ENCODE results near the gene TM4SF4.
A peak's percentile ranks its signal among the peaks of the same experiment; 100 is the strongest.

TM4SF4 gene

GRCh38 chr3:149455366-149455765 is 19.1 kb upstream of the TM4SF4 start:
- no peak for DNase-seq (ENCODE audit: low spot score)

- no peak for DNase-seq (ENCODE audit: low spot score)
These were observed 18.5 kb upstream of the TM4SF4 start for GRCh38 chr3:149455989-149456388.

GRCh38 chr3:149459491-149460059 is 14.9 kb upstream of the TM4SF4 start:
- DNase-seq (ENCODE audit: low spot score), result no peak

- DNase-seq (ENCODE audit: low spot score), result no peak
These were observed 14.4 kb upstream of the TM4SF4 start for GRCh38 chr3:149460117-149460516.

- no peak for DNase-seq (ENCODE audit: low spot score)
These were observed 12.4 kb upstream of the TM4SF4 start for GRCh38 chr3:149462051-149462450.

- DNase-seq (ENCODE audit: low spot score), result no peak
These were observed 11.9 kb upstream of the TM4SF4 start for GRCh38 chr3:149462581-149463011.

- DNase-seq (ENCODE audit: low spot score), result no peak
These were observed 10.6 kb upstream of the TM4SF4 start for GRCh38 chr3:149463921-149464320.

- DNase-seq (ENCODE audit: low spot score), result no peak
These were observed 9.8 kb upstream of the TM4SF4 start for GRCh38 chr3:149464542-149465328.

GRCh38 chr3:149465351-149465883 is 9.1 kb upstream of the TM4SF4 start:
- DNase-seq (ENCODE audit: low spot score), result no peak

GRCh38 chr3:149466192-149466591 is 8.3 kb upstream of the TM4SF4 start:
- no peak for DNase-seq (ENCODE audit: low spot score)

GRCh38 chr3:149468504-149469212 is 5.8 kb upstream of the TM4SF4 start:
- DNase-seq (ENCODE audit: low spot score), result no peak

GRCh38 chr3:149470381-149470780 is 4.1 kb upstream of the TM4SF4 start:
- no peak for DNase-seq (ENCODE audit: low spot score)

- DNase-seq (ENCODE audit: low spot score), result no peak
These were observed 2.3 kb upstream of the TM4SF4 start for GRCh38 chr3:149472030-149472797.

- no peak for DNase-seq (ENCODE audit: low spot score)
These were observed 894 bp upstream of the TM4SF4 start for GRCh38 chr3:149473357-149474249.

GRCh38 chr3:149475451-149476060 is 1.1 kb downstream of the TM4SF4 start:
- DNase-seq (ENCODE audit: low spot score), result no peak

GRCh38 chr3:149476225-149476624 is 1.7 kb downstream of the TM4SF4 start:
- no peak for DNase-seq (ENCODE audit: low spot score)

GRCh38 chr3:149479621-149480325 is 5.3 kb downstream of the TM4SF4 start:
- no peak for DNase-seq (ENCODE audit: low spot score)

GRCh38 chr3:149480326-149481017 is 6.0 kb downstream of the TM4SF4 start:
- DNase-seq (ENCODE audit: low spot score), result peak; percentile 78

GRCh38 chr3:149481056-149481455 is 6.6 kb downstream of the TM4SF4 start:
- no peak for DNase-seq (ENCODE audit: low spot score)

Data from RKO (cell line).